Stimulated activated CD8-positive, alpha-beta memory T cell treated with anti-CD3 and anti-CD28 coated beads, Interleukin-4, amount 100 ng/mL, for 1 hour (primary cell): ENCODE results near the gene SLC39A12.

Source experiments
- DNase-seq, 2 donors: peaks; one replicate each; pipeline ENCODE4 v3.0.0-alpha.2; 2020; ENCODE audit warnings: low read depth in 2 of 2, low spot score in 1 of 2

Gene SLC39A12

DNA sequence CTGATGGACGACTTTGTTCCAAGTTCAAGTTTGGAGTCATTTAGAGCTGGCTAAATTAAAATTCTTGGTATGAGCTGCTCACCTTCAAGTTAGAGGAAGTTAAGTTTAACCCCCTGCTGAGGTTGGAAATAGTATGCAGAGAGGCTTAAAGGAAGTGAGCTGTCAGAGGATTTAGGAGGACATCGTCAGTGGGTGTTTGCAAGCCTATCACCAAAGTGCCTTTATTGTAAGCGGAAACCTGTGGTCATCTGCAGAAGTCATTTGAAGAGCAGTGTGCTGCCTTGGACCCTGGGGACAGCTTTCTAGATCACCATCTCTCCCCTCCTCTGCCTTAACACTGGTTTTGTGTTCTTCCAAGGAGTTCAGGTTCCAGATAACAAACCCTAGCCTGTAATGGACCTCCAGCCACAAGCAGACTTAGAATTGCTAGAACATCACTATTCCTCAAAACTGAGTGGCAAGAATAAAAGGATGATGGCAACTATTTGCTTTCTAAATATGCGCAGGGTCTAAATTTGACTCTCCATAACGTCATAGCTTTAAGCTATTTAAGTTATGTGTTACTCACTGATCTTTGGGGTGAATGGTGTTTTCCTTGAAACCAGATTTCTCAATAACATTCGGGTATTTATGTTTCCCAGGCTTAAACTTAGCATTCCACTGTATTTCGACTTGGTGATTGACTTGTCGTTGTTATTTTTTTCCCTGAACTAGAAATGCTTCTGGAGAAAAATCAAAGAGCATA lies 93.4 kb downstream of the SLC39A12 start:
- no peak for DNase-seq

DNA sequence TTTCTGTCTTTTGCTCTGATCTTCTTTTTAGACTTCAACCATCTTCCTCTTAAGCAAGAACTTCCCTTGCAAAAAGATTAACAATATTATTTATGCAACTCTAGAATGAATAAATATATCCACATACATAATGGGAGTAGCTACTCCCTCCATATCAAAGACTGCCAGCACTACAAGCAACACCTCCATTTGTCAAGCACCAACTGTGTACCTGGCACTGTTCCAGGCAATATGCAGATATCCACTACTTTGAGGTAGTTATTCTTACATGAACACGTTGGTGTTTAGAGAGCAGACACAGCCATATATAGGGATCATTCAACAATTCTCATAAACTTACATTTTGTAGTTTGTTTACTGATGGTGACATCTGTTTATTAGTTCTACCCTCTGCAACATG lies 104.9 kb downstream of the SLC39A12 start:
- DNase-seq = no peak

DNA sequence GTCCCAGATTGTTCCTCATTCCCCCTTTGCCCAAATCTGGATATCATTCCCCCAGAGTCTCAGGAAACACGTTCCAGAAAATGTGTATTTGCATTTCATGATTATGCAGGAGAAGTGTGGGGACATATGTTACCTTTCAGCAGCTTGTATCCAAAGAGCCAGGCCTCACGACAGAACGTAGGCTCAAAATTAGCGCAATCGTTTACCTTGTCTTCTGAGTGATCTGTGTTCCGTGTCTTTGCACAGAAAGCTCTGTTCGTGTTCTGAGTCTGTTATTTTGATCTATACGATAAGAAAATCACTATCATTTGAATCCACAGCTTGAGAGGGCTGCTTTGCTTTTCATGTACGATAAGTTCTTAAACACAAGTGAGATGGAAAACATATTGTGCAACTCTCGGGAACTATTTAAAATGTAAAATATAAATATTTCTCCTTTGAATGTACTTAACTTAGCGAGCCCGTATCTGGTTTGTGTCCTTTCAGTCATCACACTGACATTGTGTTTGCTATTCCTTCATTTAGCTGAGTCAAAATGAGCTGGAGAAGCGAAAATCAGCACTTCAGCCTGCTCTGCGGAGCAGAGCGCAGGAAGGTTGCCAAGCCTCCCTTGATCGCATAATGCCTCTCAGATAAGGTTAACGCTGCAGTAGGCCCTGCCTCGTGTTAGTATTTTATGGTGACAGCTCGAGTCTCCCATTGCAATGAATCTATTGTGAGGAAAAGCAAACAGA lies 108.3 kb downstream of the SLC39A12 start:
- no peak for DNase-seq

DNA sequence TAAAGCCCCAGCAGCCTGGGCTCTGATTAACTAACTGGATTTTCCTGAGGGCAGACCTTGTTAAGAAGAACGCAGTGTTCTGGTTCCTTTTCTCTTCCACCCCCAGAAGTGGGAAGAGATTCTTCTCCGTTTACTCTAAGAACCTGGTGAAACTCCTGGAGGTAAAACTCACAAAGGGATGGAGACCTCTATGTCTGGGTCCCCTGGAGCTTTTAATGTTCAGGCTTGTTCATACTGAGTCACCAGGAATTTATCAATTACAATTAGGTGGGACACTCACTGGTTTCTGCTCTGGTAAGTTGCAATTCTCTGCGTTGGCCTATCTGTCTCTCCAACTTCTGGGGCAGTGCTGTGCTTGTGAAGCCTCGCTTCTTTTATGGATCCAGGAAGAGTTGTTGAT lies 115.2 kb downstream of the SLC39A12 start:
- DNase-seq = no peak

DNA sequence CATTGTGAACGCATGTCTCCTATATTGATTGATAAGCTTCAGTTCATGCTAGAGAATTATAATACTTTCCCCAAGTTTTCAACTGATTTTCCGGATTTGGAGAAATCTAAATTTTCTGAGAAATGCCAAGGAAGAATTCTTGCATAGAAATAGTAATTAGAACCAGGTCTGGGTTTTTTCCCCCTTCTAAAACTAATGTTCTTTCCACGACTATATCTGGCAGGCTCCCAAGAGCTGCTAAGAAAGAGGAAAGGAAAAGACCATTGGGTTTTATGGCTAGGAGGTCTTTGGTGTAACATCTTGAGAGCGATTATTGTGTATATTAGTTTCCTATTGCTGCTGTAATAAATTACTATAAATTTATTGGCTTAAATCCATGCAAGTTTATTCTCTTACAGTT lies 116.7 kb downstream of the SLC39A12 start:
- no peak for DNase-seq

DNA sequence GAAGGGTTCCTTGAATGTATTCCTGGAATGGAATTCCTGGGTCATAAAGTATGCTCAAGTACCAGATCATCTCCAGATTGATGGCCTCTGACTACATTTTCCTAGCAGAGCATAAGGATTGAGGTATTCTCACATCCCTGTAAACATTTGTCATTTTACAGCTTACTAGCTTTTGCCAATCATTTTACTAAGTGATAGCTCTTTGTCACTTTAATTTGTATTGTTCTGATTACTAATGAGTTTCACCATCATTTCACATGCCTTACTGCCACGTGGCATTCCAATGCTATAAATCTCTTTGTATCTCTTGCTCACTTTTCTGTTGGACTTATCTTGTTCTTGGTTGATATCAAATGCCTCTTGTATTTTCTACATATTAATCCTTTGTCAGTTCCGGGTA lies 119.9 kb downstream of the SLC39A12 start:
- no peak for DNase-seq

DNA sequence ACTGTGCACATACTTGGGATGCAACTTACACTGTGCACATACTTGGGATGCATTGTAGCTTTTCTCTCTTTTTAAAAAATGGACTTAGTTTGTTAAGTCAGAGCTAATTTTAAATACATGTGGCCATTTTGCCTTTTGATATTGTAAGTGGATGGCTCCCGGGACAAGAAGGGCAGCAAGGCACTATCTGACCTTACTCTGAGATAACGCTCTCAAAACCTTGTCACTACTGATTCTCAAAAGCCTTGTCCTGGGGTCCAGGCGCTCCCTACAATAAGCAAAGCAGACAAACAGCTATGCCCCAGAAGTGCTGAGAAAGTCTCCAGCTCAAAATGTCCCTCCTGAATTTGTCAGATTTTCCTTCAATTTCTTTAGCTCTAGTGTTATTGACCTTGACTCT lies 121.6 kb downstream of the SLC39A12 start:
- no peak for DNase-seq

DNA sequence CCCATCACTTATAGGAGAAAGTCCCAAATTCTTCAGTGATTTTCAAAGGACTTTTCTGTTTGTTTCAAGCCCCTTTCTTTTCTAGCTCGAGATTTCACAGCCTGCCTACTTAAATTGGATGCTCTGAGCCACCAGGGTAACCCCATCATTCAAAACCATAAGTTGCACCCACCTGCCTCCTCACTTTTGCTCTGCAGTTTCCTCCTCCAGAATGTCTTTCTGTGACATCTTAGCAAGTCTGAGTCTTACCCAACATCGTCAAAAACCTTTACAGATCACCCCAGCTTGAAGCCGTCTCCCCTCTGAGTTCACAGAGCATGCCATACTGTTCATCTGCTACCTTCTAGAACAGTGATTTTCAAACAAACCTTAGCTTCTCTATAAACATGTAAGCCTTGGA lies 124.2 kb downstream of the SLC39A12 start:
- no peak for DNase-seq

DNA sequence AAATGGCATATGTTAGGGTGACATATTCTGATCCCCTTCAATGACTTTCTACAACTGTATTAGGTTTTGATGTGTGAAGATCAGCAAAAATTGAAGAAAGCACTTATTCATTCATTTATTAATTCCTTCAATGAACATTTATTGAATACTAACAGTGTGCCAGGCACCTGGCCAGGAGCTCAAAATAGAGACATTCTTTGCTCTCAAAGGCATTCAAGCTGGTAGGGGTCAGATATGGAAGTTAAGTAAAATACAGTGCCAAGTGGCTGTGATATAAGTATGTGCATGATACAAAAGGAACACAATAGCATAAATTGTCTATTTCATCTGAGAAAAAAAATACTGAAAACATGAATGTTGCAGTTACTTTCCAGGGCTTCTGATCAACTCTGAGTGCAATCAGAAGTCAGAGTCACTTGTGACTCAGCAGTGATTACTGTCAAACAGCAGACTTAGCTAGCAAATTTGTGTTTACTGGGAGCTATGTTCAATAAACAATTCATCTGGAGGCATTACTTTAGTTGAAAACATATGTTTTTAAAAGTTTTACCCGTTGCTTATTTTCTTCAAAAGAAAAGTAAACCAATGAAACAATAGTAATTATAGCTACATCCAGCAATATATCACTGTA lies 128.1 kb downstream of the SLC39A12 start:
- no peak for DNase-seq

DNA sequence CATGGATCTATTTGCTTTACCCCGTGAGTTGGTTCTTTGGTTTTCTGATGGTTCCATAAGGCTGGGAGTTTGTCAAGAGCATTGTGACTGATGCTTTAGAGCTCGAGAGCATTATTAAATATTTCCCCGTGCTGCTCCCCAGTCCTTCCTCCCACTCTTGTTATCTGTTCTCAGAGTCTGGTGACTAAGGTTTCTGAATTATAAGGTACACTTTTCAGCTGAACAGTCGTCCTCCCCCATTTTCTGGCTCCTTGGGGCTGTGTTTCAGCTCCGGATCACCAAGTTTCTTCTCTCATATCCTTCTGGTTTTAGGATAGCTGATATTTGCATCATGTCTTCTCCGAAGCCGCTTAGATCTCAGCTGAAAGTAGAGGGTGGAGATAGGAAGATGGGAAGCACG lies 130.7 kb downstream of the SLC39A12 start:
- DNase-seq = no peak

DNA sequence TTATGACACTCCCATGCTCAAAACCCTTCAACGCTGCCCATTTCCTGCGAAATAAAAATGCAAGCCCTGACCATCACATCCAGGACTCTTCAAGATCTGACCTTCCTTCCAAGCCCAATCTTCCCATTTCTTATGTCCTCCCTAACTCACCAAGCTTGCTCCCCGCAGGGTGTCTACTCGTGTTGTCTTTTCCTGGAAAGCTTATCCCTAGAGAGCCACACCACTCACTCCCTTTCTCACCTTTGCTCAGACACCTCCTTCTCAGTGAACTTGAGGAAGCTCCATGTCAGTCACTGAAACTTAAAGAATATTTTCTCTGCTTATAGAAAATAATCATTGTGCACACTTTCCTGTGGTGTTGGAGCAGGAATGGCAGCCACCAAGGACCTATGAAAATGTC lies 134.1 kb downstream of the SLC39A12 start:
- DNase-seq = no peak

DNA sequence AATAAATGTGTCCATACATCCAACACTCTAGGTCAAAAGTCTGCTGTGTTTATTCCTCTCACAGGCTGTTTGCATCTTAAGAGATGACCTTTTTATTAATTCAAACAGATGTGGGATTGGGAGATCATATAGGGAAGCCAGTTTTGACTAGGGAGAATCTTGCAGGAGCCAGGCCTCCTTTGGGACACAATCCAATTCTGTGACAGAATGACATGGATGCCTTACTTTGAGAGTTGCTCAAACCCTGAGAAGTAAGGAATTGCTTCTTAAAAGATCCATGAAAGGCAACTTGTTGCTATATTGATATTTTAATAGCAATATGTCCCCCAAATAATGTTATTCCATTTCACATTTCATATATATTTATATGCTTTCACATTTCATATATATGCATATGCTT lies 135.0 kb downstream of the SLC39A12 start:
- no peak for DNase-seq

DNA sequence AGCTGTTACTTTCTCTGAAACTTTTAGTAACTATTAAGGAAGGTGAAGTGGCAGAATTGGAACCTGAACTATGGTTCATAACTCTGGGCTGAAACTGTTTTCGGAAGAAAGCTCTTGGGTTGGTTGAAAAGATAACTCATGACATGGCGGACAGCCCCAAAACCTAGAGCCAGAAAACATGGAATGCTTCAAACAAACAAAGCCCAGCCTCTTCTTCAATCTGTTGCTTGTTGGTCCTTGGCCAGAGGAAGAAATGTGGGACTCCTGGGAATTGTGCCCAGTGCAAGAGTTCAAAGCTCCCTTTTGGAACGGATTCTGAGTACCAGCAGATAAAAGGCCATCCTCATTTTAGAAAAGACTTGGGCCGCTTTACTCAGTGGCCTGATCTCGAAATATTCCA lies 135.6 kb downstream of the SLC39A12 start:
- no peak for DNase-seq
